Stomach (tissue), 9 donors: ENCODE data around the gene ADGRA1. TPM values are rescaled to one million over a fixed set of nuclear protein-coding genes. Genes with fewer than 3 reads are reported as not detected.

Experiments
- DNase-seq, 2 donors: peaks; one replicate each; pipeline versions ENCODE4 v3.0.0 to v3.0.0-alpha.2; 2013 to 2019
- H3K27ac ChIP-seq, 5 donors: fragments of 200-600 bp in 4 of 5; sonication (generic) in 4 of 5; one replicate each; pipeline ENCODE4 v1.5.1; 2013 to 2019; ENCODE audit warnings: mild to moderate bottlenecking in 1 of 5, moderate library complexity in 1 of 5
- H3K27me3 ChIP-seq, 3 donors: fragments of 200-600 bp; sonication (generic); one replicate each; pipeline ENCODE4 v1.5.1; 2017 to 2019; ENCODE audit warnings: mixed run types in 1 of 3
- H3K36me3 ChIP-seq, 4 donors: fragments of 200-600 bp; sonication (generic); 1 replicate in 3 of 4; 2 replicates in 1 of 4; pipeline ENCODE4 v1.5.1; 2016 to 2019
- H3K4me1 ChIP-seq, 4 donors: fragments of 200-600 bp; sonication (generic); one replicate each; pipeline ENCODE4 v1.5.1; 2016 to 2019
- H3K4me3 ChIP-seq, 4 donors: fragments of 200-600 bp; sonication (generic) in 3 of 4; one replicate each; pipeline ENCODE4 v1.5.1; 2016 to 2019; ENCODE audit warnings: mild to moderate bottlenecking in 1 of 4
- H3K9me3 ChIP-seq, 4 donors: fragments of 200-600 bp; sonication (generic); one replicate each; pipeline ENCODE4 v1.5.1; 2016 to 2019
- EP300 ChIP-seq: sonication (generic); formaldehyde crosslinking; IDR thresholded peaks from one replicate; pipeline ENCODE4 v1.6.1; 2017; ENCODE audit warnings: antibody characterized with exemption
- POLR2A ChIP-seq, 4 donors: fragments of 450-650 bp; IDR thresholded peaks; one replicate each; pipeline ENCODE4 v1.6.1; 2016; ENCODE audit warnings: antibody characterized with exemption in 4 of 4, control low read depth in 2 of 4, mild to moderate bottlenecking in 1 of 4, moderate library complexity in 1 of 4
- POLR2AphosphoS5 ChIP-seq, 3 donors: sonication (generic); formaldehyde crosslinking; IDR thresholded peaks; one replicate each; pipeline ENCODE4 v1.6.1; 2016; ENCODE audit warnings: antibody characterized with exemption in 3 of 3
- WGBS, 5 donors: extraction: QIAGEN DNeasy Blood & Tissue Kit in 3 of 5; methylation state at CpG; one replicate each; pipeline versions ENCODE4 v1.1.5 to v1.1.7; 2013 to 2018; 5-methylcytosine and 5-hydroxymethylcytosine counted together
- intact Hi-C: fragments of 100-400 bp; cut with DNase I; formaldehyde crosslinking; loops from one replicate; pipeline ENCODE4 v1.15.1; 2023; ENCODE audit warnings: low total_unique reads
- polyA plus RNA-seq, 3 donors: library from polyadenylated mRNA; stranded (reverse); fragments of 200-250 nt; gene quantifications; one replicate each; pipeline ENCODE4 v1.2.3, GENCODE V29; 2013
- total RNA-seq, 5 donors: library from RNA; depleted of rRNA; stranded (reverse); fragments of >200 nt; gene quantifications; one replicate each; pipeline versions ENCODE4 v1.1.0 to v1.2.3, GENCODE V29; 2014 to 2016
- TF ChIP-seq, protein P1 (sequence below), 7 experiments: fragments of 450-650 bp in 4 of 7; fragments of 200-600 bp in 3 of 7; sonication (generic) in 3 of 7; IDR thresholded peaks; one replicate each; pipeline ENCODE4 v1.5.1; 2016 to 2019; ENCODE audit warnings: antibody characterized with exemption in 7 of 7, control low read depth in 2 of 7, mild to moderate bottlenecking in 1 of 7
- donor health status: healthy with polysubstance abuse.
- donor health status: Bipolar disorder and iron deficiency.
- donor health status: healthy.

Gene ADGRA1
- total and polyA plus RNA-seq, 8 donors, result under 0.01 to 0.73 (median 0.14) TPM; not detected in 5

DNA sequence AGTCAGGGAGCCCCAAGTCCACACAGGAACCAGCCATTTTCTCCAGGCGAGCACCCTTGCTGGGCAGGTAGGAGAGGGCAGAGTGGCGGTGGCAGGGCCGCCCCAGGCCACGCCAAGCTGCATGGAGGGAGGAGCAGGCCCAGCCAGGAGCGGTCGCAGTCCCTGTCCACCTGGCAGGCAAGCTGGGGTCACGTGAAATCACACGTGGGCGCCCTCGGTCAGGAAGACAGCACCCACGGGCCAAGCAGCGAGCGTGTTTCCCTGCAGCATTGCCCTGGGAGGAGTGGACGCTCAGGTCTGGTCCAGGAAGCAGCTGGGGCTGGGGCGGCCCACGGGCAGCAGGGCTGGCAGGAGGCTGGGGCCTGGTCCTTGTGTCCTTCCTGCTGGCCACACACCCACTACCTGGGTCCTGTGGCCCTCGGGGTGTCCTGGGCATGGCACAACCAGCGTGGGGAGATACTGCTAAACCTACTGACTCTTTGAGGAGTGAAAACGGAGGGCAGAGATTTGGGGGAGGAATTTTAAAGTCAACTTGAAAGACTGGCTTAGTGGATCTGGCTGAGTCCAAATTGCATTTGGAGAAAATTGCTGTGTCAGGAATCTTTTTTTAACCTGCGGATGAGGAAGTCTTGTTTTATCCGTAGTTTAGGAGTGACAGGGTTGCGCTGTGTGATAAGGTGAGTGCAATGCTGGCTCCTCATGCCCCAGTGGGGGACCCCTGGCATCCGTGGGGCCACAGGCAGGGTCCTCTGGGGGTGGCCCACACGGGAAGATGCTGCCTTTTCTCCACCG, 12.2 kb upstream of the ADGRA1 start:
- peaks cover 0 to 74% (median 6%) of the 10 kb centered on the region in 3 donors for H3K27me3 ChIP-seq
- no peak overlapping the region for H3K27ac ChIP-seq
- TF ChIP-seq POLR2A (IDR thresholded peaks at IDR 0.05) (no peak), POLR2AphosphoS5 (IDR thresholded peaks at IDR 0.05) (no peak), EP300 (no peak)
- TF ChIP-seq, protein P1, sequence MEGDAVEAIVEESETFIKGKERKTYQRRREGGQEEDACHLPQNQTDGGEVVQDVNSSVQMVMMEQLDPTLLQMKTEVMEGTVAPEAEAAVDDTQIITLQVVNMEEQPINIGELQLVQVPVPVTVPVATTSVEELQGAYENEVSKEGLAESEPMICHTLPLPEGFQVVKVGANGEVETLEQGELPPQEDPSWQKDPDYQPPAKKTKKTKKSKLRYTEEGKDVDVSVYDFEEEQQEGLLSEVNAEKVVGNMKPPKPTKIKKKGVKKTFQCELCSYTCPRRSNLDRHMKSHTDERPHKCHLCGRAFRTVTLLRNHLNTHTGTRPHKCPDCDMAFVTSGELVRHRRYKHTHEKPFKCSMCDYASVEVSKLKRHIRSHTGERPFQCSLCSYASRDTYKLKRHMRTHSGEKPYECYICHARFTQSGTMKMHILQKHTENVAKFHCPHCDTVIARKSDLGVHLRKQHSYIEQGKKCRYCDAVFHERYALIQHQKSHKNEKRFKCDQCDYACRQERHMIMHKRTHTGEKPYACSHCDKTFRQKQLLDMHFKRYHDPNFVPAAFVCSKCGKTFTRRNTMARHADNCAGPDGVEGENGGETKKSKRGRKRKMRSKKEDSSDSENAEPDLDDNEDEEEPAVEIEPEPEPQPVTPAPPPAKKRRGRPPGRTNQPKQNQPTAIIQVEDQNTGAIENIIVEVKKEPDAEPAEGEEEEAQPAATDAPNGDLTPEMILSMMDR (IDR thresholded peaks at IDR 0.05), result no peak
- no peak for DNase-seq
- intact Hi-C loops, result no loop called here
- H3K9me3 ChIP-seq, result no peaks in the 10 kb centered on the region
- WGBS, 5 donors, result 74 to 84% (median 83%) methylated on average over 21 to 25 of the region's 25 CpGs
- no peak overlapping the region for H3K4me3 ChIP-seq
- H3K36me3 ChIP-seq, result no peaks in the 10 kb centered on the region
- H3K4me1 ChIP-seq, result no peaks in the 10 kb centered on the region

DNA sequence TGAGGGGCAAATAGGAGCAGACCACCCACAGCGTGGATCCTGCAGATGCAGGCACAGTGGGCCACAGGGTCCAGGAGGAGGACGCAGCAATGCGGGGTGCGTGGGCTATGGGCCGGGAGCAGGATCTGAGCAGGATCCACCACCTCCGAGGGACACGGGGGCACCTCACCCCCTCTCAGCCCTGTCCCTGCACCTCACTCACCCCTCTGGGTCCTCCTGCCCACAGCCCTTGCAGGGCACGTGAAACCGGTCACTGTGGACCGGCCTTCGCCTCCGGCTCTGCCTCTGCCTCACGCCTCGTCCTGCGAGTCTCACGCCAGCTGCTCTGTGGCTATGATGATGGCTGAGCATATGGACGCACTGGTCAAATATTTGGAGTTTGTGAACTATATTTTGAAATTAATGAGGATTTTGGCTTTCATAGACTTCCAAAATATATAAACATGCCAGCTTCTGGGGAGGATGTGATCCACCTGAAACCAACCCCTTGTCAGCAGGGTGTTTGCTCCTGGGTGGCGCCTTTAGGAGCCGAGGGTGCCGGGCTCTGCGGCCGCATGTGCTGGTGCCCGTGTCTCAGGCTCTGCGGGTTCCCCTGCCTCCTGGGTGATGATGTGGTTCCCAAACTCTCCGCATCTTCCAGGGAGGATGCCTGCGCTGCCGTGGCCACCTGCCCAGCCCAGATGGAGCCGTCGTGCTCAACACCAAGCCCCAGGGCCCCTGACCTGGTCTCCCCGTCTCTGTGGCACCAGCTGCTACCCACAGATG, 11.3 kb upstream of the ADGRA1 start:
- Histone ChIP-seq H3K4me3 (no peak overlapping the region), H3K27me3 (peaks cover 0 to 76% (median 6%) of the 10 kb centered on the region in 3 donors), H3K36me3 (no peaks in the 10 kb centered on the region), H3K4me1 (no peaks in the 10 kb centered on the region), H3K27ac (no peak overlapping the region), H3K9me3 (no peaks in the 10 kb centered on the region)
- DNase-seq, result no peak
- 81 to 88% (median 84%) methylated on average over 16 to 30 of the region's 30 CpGs for WGBS, 5 donors
- TF ChIP-seq, protein P1 (IDR thresholded peaks at IDR 0.05), result no peak
- no peak for TF ChIP-seq EP300
- no peak for TF ChIP-seq POLR2AphosphoS5 (IDR thresholded peaks at IDR 0.05)
- TF ChIP-seq POLR2A (IDR thresholded peaks at IDR 0.05), result no peak
- intact Hi-C loops, result no loop called here

DNA sequence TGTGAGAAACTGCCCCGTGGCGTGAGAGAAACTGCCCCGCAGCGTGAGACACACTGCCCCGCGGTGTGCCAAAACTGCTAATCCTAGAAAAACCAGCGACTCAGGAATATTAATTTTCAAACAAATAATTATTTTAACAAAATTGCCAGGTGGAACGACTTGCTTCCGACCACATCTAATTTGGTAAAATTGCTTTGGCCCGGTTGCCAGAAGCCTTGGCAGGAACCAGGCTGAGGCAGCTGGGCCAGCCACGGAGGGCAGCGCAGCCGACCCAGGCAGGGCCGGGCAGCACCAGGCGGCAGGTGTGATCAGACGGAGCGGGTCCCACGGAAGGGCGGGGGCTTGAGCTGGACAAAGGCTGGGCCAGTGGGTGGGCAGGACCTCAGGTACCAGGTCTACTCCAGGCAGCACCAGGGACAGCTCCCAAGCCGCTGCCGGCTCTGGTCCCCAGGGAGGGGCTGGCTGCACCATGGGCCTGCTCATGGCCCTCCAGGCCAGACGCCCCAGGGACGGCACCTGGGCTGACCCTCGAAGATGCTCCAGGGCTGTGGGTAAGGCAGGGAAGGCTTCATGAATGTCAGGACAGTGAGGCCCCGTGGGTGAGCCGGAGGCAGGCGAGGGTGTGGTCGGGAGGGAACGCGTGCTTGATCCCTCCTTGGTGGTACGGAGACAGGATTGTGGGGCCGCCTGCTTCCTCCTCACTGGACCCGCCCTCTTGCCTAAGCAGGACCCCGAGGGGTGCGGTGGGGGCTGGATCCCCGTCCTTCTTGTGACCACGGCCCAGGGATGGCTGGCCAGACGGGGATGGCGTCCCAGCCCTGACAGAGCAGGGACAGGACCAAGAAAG, 7.7 kb upstream of the ADGRA1 start:
- Histone ChIP-seq H3K4me3 (no peak overlapping the region), H3K4me1 (no peaks in the 10 kb centered on the region), H3K36me3 (no peaks in the 10 kb centered on the region), H3K9me3 (no peaks in the 10 kb centered on the region), H3K27me3 (peaks cover under 1 to 77% (median 22%) of the 10 kb centered on the region in 3 donors), H3K27ac (no peak overlapping the region)
- TF ChIP-seq EP300 (no peak), POLR2A (IDR thresholded peaks at IDR 0.05) (no peak)
- intact Hi-C loops, result no loop called here
- 55 to 65% (median 57%) methylated on average over 19 to 39 of the region's 39 CpGs for WGBS, 5 donors
- DNase-seq, result peak in 1 of 2 donors; percentile 59

DNA sequence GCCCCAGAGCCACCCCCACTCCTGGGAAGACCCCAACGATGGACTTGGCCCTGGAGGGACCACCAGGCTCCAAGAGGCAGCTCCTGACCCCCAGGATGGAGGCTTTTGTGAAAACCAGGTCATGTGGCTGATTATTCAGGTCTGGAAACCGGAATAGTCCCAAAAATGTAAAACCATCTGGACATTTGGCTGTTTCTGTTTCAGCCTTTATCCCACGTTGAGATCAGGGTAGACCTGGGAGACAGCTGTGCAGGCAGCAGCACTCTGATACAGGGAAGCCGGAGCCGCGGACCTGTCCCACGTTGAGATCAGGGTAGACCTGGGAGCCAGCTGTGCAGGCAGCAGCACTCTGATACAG, 7.1 kb upstream of the ADGRA1 start:
- no peak for DNase-seq
- 56 to 77% (median 76%) methylated on average over 4 to 7 of the region's 7 CpGs for WGBS, 5 donors
- Histone ChIP-seq H3K9me3 (no peaks in the 10 kb centered on the region), H3K36me3 (no peaks in the 10 kb centered on the region), H3K4me3 (no peak overlapping the region), H3K27ac (no peak overlapping the region), H3K4me1 (no peaks in the 10 kb centered on the region), H3K27me3 (peaks cover 6 to 77% (median 28%) of the 10 kb centered on the region in 3 donors)
- TF ChIP-seq EP300 (no peak), POLR2AphosphoS5 (IDR thresholded peaks at IDR 0.05) (no peak), POLR2A (IDR thresholded peaks at IDR 0.05) (no peak)
- TF ChIP-seq, protein P1 (IDR thresholded peaks at IDR 0.05), result no peak
- intact Hi-C loops, result no loop called here
